ENCODE data around the gene SZRD1.

DNA sequence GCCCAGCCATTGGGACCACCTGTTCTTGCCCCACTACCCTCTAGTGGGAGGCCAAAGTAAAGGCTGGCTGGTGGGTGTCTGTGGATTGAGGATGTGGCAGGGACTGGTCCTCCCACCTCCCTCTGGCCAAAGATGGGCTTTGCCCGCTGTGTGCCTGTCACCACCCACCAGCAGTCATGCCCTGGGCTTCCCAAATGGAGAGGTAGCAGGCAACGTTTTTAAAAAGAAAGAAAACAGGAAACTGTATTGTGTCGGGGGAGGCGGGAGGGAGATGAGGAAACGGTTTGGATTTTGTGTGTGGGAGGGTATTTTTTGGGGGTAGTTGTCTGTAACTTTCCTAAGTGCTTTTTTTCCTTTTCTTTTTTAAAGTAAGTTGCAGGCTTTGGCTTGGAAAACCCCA is 30.1 kb downstream of the SZRD1 start:
- TF ChIP-seq CTCF (conservative IDR thresholded peaks at IDR 0.05) (no peak), EZH2 (IDR thresholded peaks at IDR 0.05; ENCODE audit: low read depth) (no peak)
